ENCODE measurements around the gene FBXO9. TPM values are rescaled to one million over a fixed set of nuclear protein-coding genes. Genes with fewer than 3 reads are reported as not detected.

Gene FBXO9
- polyA plus RNA-seq, 1 donor, result 112 TPM

DNA sequence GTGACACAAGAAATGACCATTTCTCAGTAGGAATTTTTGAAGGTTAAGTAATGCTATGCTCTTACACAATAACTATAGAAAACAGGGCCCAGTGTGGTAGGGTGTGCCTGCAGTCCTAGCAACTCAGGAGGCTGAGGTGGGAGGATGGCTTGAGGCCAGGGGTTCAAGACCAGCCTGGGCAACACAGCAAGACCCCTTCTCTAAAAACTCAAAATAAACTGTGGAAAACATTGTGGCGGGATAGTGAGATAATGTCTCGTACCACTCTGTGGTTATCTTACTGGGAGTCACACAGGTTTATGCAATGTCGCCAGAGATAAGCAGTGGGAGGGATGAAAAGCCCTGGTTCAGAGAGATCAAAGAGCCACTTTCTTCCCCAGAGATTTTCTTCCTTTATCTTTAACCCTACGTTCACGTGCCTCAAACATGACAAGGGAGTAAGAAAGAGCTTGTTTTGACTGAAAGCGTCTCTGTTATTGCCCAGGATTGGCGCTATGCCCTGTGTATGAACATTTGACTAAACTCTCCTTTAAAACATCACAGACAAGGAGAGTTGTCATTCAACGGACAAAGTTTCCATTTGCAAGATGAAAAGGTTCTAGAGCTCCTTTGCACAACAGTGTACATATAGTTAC is 69.5 kb downstream of the FBXO9 start:
- DNase-seq, result no peak

- DNase-seq, result no peak
Observed at GRCh38 chr6:53136000-53136609, 70.9 kb downstream of the FBXO9 start.

- DNase-seq, result no peak
Observed at GRCh38 chr6:53139841-53140413, 74.7 kb downstream of the FBXO9 start.

DNA sequence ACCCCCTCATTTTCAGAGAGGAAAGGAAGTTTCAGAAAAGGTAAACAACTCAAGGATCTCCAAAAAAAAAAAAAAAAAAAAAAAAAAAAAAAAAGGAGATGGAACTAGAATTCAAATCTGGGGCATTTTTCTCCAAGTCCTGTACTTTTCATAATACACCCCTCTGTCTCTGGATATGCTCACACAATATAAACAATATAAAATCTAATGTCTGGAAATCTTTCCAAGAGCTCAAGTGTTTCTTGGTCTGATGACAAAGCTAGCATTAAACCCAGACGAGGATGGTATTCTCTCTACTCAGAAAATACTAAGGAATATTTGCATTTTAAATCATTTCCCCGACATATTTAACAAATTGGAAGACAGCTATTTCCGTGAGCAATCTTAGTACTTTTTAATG is 77.6 kb downstream of the FBXO9 start:
- no peak for DNase-seq

GRCh38 chr6:53143710-53144109 is 78.5 kb downstream of the FBXO9 start:
- DNase-seq, result no peak

GRCh38 chr6:53144802-53145201 is 79.6 kb downstream of the FBXO9 start:
- DNase-seq, result no peak

GRCh38 chr6:53148684-53149083 is 83.5 kb downstream of the FBXO9 start, which contains the start of gene GCM1:
Gene GCM1, minus strand, starts transcription at chr6:53148841. Its CDS starts 3,209 bp downstream, at chr6:53145632.
- no peak for DNase-seq

Other genes starting within 250 kb of the FBXO9 start
- gene GSTA5, start 224.6 kb upstream of the FBXO9 start, polyA plus RNA-seq (ENCODE audit: insufficient read length), result not detected
- gene GSTA3, start 155.7 kb upstream of the FBXO9 start, polyA plus RNA-seq (ENCODE audit: insufficient read length), result 0.52 TPM
- gene GSTA4, start 70.1 kb upstream of the FBXO9 start, polyA plus RNA-seq (ENCODE audit: insufficient read length), result 116 TPM
- gene CILK1, start 3.6 kb upstream of the FBXO9 start, polyA plus RNA-seq (ENCODE audit: insufficient read length), result 18.9 TPM
- gene GCM1, start 83.4 kb downstream of the FBXO9 start, polyA plus RNA-seq (ENCODE audit: insufficient read length), result 0.20 TPM